ENCODE data around the gene NCBP1.
"Not testable (repeated sequence)": the region's sequence is repeated elsewhere in the genome, so short reads cannot be mapped to it uniquely, and the experiment has no call there.

NCBP1 gene

GRCh38 chr9:97675655-97676054 is 42.0 kb downstream of the NCBP1 start:
- DNase-seq = no peak

DNA sequence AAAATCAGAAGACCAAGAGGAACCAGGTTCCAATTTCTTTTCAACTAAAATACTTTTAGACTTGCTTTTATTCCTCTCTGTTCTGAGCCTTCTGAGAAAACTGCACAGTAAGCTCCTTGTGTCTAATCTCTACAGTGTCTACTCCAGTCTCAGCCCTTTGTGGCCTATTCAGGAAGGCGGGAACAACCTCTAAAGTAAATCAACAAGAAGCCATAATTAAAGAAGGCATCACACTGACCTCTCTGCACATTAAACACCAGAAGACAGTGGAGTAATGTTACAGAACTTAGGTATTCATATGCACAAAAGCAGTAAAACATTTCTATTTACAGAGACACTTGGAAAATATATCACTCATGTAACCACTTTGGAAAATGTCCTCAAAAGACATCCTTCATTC is 48.6 kb downstream of the NCBP1 start:
- no peak for DNase-seq

DNA sequence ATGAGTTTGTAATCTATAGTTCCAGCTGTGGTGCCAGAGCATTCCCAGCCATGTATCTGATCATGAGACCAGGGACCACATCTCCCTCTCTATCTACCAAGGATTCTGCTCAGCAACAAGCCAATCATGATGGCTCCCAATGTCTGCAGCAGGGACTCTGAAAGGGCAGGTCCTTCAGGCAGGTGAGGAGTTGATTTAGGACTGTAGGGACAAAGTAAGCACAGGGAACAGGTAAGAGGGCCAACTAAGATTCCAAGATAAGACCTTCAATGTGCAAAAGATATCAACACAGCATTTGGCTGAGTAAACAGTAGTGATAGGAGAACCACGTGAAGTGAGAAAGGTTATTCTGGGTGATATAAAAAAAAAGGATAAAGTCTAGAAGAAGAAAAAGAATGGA is 55.0 kb downstream of the NCBP1 start:
- no peak for DNase-seq

GRCh38 chr9:97689401-97690180 is 56.0 kb downstream of the NCBP1 start:
- DNase-seq = no peak

DNA sequence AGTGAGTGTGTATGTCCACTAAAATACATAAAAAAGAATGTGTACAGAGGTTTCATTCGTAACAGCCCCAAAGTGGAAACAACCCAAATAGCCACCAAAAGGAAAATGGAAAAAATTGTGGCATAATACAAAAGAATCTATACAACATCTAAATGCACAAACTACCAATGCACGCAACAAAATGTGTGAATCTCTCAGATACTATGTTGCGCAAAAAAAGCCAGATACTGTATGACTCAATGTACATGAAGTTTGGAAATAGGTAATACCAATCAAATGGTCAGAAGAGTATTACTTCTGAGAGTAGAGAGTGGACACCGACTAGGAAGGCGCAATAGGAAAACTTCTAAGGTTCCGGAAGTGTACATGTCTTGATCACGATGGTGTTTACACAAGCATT is 61.1 kb downstream of the NCBP1 start:
- DNase-seq = no peak

GRCh38 chr9:97695390-97695789 is 61.8 kb downstream of the NCBP1 start:
- DNase-seq = no peak

DNA sequence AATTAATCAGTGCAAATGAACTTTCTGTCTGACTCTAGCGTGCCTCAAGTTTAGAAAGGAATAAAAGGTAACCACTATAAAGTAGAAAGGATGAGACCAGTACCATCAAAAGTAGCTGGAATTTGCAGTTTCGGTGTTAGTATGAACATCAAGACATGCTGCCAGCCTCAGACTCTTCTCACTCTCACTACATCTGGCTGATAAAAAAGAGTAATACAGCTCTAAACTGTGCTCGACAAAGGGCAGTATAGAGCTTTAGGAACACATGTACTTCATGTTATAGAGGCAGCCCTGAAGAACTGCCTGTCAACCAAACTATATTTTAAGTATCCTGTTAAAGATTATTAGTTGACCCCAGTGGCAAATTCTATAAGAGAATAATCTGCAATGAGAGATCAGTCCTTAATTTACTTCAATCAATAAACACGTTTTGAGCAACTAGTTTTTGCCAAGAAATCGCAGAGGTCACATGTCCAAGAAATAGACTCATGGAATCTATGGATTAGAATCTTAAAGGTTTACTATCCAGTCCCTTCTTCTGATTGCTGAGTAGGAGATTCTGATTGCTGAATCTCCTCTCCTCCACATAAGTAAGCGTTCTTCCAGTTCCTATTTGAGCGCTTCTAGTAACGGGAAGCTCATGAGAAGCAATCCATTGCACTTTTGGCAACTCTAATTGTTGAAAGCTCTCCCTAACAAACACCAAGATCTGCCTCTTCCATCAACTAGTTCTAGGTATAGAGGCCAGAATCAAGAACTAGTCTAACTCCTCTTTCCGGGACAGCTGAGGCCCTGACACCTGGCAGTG is 62.6 kb downstream of the NCBP1 start:
- no peak for DNase-seq

GRCh38 chr9:97696803-97697601 is 63.4 kb downstream of the NCBP1 start, which contains the start of gene XPA:
Gene XPA, minus strand, starts transcription at chr9:97697340. Its CDS starts 48 bp downstream, at chr9:97697292.
- peak; percentile 89 for DNase-seq

DNA sequence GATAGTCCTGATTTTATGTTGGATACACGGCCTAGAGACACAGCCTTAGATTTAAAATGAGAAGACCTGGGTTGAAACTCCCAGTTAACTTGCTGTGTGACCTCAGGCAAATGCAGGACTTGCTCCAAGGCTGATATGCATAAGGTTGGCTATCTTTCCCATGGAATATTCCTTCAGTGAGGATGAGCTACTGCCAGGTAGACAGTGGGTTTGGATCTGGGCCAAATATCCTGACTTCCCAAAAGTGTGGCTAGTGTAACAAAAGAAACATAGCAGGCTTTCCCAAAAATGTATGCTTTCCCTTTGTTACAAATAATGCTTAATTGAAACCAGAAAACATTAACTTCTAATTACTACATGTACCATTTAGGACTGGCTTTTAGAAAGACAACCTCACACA is 64.2 kb downstream of the NCBP1 start:
- no peak for DNase-seq

- no peak for DNase-seq
Observed at GRCh38 chr9:97698865-97699264, 65.2 kb downstream of the NCBP1 start.

GRCh38 chr9:97699281-97699680 is 65.7 kb downstream of the NCBP1 start:
- DNase-seq = not testable (repeated sequence)

GRCh38 chr9:97699824-97700223 is 66.2 kb downstream of the NCBP1 start:
- DNase-seq = not testable (repeated sequence)

GRCh38 chr9:97703437-97704344 is 70.1 kb downstream of the NCBP1 start:
- DNase-seq = peak; percentile 11

- no peak for DNase-seq
Observed at GRCh38 chr9:97704345-97704677, 70.7 kb downstream of the NCBP1 start.

DNA sequence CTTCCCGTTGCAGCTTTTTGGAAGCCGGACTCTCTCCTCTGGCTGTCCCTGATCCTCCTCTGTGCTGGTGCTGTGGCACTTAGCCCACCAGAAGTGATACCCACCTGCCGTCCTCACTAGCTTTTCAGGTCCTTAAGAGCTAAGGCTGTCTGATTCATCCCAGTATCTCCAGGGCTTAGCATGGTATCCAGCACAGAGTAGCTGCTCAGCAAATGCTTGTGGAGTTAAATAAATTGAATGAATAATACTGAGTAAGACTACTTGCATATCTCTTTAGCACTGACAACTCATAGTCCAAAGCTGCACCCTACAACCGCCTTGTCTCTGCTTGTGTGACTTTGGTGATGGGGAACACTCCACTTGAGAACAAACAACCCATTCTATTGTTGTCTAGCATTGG is 71.2 kb downstream of the NCBP1 start:
- DNase-seq = no peak

GRCh38 chr9:97705354-97705950 is 71.8 kb downstream of the NCBP1 start:
- no peak for DNase-seq

GRCh38 chr9:97706246-97706645 is 72.6 kb downstream of the NCBP1 start:
- DNase-seq = no peak

DNA sequence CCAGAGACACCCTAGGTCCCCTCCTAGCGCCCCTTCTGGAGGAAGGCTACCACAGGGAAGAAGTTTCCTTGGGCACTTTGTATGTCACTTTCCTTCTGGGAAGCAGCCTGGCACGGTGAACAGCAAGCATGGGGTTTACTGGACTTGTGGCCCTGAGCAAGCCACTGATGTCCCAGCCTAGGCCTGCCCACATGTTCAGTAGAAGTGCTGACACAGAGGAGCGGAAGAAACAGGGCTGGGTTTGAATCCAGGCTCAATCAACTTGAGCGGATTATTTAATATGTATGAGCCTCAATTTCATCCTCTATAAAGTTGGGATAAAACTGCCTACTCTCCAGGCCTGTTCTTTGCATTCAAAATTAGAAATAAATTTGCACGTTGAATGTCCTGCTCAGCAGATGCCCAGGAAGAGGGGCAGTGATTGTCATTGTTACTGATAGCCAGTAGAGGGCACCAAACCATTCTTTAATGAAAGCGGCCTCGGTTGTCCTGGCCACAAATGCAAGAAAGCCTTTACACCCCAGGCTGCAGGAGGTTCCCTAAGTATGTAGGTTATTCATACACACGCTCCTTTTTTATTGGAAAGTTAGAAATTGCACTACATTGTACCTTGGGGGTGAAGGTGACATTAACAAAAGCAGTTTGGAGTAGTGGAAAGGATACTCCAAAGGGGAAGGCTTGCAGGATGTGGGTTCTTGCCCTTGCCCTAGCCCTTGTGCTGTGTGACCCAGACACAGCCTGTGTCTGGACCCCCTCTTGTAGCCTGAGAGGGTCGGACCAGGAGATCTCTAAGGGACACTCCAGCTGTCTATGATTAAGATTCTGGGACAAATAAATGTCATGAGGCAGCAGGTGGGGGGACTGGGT is 77.0 kb downstream of the NCBP1 start:
- DNase-seq = peak; percentile 21

DNA sequence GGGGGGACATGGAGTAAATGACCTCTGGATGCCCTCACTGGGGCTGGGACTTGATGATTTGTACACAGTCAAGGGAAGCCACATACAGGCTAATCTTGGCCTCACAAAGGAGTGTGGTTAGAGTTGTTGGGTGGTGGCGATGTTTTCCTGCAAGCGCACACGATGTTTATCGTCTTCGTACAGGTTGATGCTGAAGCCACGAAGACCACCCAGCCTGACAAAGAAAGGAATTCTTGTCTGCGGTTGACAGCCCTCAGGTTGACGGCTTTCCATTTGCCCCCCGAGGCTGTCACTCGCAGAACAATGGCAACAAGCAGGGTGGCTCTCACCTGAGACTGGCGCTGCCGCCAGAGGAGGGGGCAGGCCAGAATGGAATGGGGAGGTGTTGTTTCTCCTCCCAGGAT is 77.6 kb downstream of the NCBP1 start:
- no peak for DNase-seq

GRCh38 chr9:97714435-97714834 is 80.8 kb downstream of the NCBP1 start:
- no peak for DNase-seq

- DNase-seq = no peak
Observed at GRCh38 chr9:97717866-97718265, 84.2 kb downstream of the NCBP1 start.
